ENCODE measurements around the gene RNF123. TPM values are rescaled to one million over a fixed set of nuclear protein-coding genes. Genes with fewer than 3 reads are reported as not detected.

RNF123 gene
- total RNA-seq, 1 donor from 2014 or later = 52.8 TPM

- no peak for DNase-seq (ENCODE audit: low spot score)
These were observed 14.1 kb downstream of the RNF123 start for GRCh38 chr3:49703443-49703927.

GRCh38 chr3:49703956-49704355, 14.6 kb downstream of the RNF123 start:
- no peak for DNase-seq (ENCODE audit: low spot score)

GRCh38 chr3:49704629-49705028, 15.3 kb downstream of the RNF123 start:
- no peak for DNase-seq (ENCODE audit: low spot score)

GRCh38 chr3:49705390-49705960, 16.1 kb downstream of the RNF123 start:
- DNase-seq (ENCODE audit: low spot score) = no peak

GRCh38 chr3:49706456-49707112, 17.2 kb downstream of the RNF123 start:
- DNase-seq (ENCODE audit: low spot score) = no peak

DNA sequence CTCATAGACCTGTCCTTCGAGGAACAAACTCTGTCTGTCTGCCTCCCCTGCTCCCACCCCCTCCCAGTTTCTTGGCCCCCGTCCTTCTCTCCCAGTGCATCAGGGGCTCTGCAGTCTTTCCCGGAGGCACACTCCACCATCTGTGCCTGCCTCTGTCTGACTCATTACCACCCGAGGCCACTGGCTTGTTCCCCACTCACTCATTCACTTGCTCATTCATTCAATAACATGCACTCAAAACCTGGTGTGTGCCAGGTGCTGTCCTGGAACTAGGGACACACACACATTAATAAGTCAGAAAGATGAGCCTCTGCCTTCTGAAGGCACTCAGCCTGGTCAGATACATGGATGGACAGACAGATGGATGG, 17.7 kb downstream of the RNF123 start:
- DNase-seq (ENCODE audit: low spot score) = no peak

DNA sequence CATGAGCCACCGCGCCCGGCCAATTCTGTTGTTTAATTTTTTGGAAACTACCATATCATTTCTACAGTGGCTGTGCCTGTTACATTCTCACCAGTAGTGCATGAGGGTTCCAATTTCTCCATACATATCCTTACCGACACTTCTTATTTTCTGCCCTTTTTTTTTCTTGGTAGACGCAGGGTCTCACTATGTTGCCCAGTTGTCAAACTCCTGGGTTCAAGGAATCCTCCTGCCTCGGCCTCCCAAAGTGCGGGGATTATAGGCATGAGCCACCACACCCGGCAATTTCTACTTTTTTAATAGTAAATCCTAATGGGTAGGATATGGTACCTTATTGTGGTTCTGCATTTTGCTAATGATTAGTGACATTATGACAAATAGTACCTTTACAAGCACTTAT, 20.5 kb downstream of the RNF123 start:
- DNase-seq (ENCODE audit: low spot score) = no peak

GRCh38 chr3:49711489-49711888, 22.1 kb downstream of the RNF123 start:
- DNase-seq (ENCODE audit: low spot score) = no peak

DNA sequence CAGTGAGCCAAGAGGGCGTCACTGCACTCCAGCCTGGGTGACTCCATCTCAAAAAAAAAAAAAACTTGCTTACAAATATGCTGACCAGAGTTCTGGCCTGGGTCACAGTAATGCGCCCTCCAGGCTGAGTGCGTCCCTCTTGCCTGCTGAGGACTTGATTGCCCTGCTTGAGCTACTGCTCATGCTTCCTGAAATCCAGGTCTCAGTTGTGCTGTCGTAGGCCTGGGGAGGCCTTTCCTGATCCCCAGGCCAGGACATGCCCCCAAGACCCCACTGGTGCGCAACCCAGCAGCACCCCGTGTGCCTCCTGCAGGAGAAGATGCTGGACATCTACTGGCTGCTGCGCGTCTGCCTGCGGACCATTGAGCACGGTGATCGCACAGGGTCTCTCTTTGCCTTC, 22.8 kb downstream of the RNF123 start:
- DNase-seq (ENCODE audit: low spot score) = no peak

DNA sequence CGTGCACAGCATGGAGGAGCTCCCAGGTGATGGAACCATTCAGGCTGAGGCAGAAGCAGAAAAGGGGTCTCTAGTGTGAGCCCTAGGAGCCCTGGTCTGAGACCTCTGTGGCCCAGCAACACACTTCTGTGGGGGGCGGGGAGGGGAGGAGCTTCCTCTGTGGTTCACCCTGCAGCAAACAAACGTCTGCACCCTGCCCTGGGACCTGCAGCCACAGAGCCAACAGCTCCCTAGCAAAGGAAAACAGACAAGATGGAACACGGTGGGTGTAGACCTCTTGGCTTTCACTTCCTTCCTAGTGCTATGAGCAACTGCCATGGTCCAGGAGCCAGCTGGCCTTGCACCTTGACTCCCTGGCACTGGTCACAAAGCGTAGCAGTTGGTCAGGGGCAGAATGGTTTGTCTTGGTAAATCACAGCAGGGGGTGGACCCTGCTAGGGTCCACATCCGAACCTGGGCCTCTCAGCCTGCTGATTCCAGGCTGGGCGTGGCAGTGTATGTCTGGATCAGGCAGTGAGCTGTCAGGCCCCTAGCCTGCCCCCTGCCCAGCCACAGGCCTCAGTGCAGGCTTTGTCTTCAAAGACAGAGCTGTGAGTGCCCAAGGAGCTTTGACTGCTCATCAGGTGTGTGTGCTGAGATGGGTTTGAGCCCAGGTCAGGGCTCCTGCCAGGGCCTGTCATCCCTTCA, 23.4 kb downstream of the RNF123 start:
- DNase-seq (ENCODE audit: low spot score) = no peak

DNA sequence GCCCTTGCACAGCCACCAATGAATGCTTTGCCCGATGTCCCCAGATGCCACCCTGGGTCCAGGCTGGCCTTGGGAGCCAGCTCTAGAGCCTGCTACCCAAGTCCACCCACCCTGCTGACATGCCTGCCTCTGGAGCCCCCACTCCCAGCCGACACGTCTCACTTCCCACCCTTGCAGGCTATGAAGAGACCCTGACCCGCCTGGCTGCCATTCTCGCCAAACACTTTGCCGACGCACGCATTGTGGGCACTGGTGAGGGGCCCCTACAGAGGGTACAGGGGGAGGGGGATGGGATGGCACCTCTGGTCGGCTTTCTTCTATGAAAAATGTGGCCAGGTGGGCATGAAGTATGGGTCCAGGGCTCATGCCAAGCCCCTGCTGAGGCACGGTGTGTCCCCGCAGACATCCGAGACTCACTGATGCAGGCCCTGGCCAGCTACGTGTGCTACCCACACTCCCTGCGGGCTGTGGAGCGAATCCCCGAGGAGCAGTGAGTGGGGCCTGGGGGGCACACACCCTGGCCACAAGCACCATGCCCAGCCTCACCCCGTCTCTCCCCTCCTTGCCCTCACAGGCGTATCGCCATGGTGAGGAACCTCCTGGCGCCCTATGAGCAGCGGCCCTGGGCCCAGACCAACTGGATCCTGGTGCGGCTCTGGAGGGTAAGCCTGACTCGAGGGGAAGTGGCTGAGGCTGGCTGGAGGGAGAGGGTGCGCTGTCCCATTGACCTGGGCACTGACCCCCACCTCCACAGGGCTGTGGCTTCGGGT, 24.2 kb downstream of the RNF123 start:
- DNase-seq (ENCODE audit: low spot score) = no peak

DNA sequence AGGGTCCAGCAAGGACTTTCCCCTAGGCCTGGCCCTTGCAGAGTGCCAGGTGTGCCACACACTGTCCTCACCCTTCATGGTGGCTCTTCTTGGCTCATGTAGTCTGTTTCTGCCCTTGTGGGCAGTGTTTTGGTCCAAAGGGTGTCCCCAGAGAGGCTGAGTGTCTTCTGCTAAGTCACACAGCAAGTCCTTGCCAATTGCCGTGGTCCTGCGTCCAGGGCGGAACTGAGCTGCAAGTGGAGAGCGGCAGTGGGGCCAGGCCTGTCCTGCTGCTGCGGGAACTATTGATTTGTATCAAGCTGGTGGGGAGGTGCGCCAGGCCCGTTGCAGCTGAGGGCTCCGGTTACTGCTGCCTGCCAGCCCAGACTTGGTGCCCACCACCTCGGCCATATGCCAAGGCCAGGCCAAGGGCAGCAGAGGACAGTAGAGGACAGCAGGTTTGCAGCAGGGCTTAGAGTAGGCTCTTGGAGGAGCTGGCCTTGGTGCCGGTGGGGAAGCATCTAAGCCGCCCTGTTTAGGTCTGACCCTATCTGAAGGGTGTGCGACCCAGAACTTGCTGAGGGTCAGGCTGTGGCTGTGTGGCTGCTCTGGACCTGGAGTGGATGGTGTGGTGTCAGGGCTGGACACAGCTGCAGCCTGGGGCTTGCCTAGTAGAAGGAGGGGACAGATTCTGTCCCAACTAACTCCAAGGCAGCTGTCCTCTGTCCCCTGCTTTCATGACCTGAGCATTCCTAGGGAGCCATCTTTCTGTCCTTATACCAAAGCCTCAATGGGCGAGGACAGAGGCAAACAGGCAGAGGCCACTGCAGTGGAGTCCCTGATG, 25.6 kb downstream of the RNF123 start:
- DNase-seq (ENCODE audit: low spot score) = no peak

- no peak for DNase-seq (ENCODE audit: low spot score)
These were observed 26.3 kb downstream of the RNF123 start for GRCh38 chr3:49715611-49716121.

GRCh38 chr3:49716169-49716568, 26.8 kb downstream of the RNF123 start:
- no peak for DNase-seq (ENCODE audit: low spot score)

- peak; percentile 41 for DNase-seq (ENCODE audit: low spot score)
These were observed 27.4 kb downstream of the RNF123 start for GRCh38 chr3:49716691-49717210.

GRCh38 chr3:49717211-49717958, 28.0 kb downstream of the RNF123 start:
- no peak for DNase-seq (ENCODE audit: low spot score)

GRCh38 chr3:49717959-49718857, 28.9 kb downstream of the RNF123 start:
- DNase-seq (ENCODE audit: low spot score) = no peak

- DNase-seq (ENCODE audit: low spot score) = no peak
These were observed 29.5 kb downstream of the RNF123 start for GRCh38 chr3:49718858-49719213.

GRCh38 chr3:49719214-49719884, 30.0 kb downstream of the RNF123 start, which contains the start of gene AMIGO3:
AMIGO3 (minus strand) TSS chr3:49719684; CDS start chr3:49719465, 219 bp downstream.
- DNase-seq (ENCODE audit: low spot score) = peak; percentile 96

Data from ureter (tissue), 1 donor.